A673 (cell line): ENCODE data around the gene TENM4. TPM values are rescaled to one million over a fixed set of nuclear protein-coding genes. Genes with fewer than 3 reads are reported as not detected.

Experiments used
- BruUV-seq: library from RNA; stranded (reverse); fragments of 400-500 nt; replicated peaks from 2 replicates; lab custom pipeline; 2021; lab: Mats Ljungman, UMichigan
- CTCF ChIA-PET: fragments of 300-600 bp; sonication (Branson Sonifier 250); formaldehyde crosslinking; loops from one replicate; lab custom pipeline; 2022; ENCODE audit warnings: antibody characterized with exemption; lab: Charles Lee
- POLR2A ChIA-PET: fragments of 300-600 bp; sonication (Branson Sonifier 250); formaldehyde crosslinking; loops from one replicate; lab custom pipeline; 2022; ENCODE audit warnings: antibody characterized with exemption; ENCODE audit not compliant: low non-redundant PET; lab: Charles Lee
- DNase-seq: peaks from one replicate; pipeline ENCODE4 v3.0.0-alpha.2; 2015; ENCODE audit warnings: low spot score
- H3K27ac ChIP-seq: fragments of 200-600 bp; sonication (generic); 2 replicates; pipeline ENCODE4 v1.5.1; 2016; ENCODE audit warnings: mixed run types, low read depth, mild to moderate bottlenecking, mixed read lengths, antibody characterized with exemption, low read length; ENCODE audit not compliant: poor library complexity, severe bottlenecking
- H3K27me3 ChIP-seq: fragments of 200-600 bp; sonication (generic); replicated peaks from 2 replicates; pipeline ENCODE4 v1.6.1; 2017; ENCODE audit warnings: mixed run types, low read depth, mild to moderate bottlenecking, mixed read lengths, antibody characterized with exemption, low read length; ENCODE audit not compliant: insufficient read depth, poor library complexity
- H3K36me3 ChIP-seq: fragments of 200-600 bp; sonication (generic); 2 replicates; pipeline ENCODE4 v1.6.1; 2016; ENCODE audit warnings: mixed run types, mild to moderate bottlenecking, mixed read lengths, antibody characterized with exemption, low read length; ENCODE audit not compliant: insufficient read depth, poor library complexity, severe bottlenecking
- H3K4me1 ChIP-seq: fragments of 200-600 bp; sonication (generic); 2 replicates; pipeline ENCODE4 v1.6.1; 2017; ENCODE audit warnings: mixed run types, mild to moderate bottlenecking, mixed read lengths, antibody characterized with exemption, low read length; ENCODE audit not compliant: insufficient read depth, poor library complexity, severe bottlenecking
- H3K4me3 ChIP-seq: fragments of 200-600 bp; sonication (generic); 2 replicates; pipeline ENCODE4 v1.5.1; 2016; ENCODE audit warnings: low read depth, mixed run types, mild to moderate bottlenecking, mixed read lengths, low read length; ENCODE audit not compliant: poor library complexity, severe bottlenecking
- H3K9me3 ChIP-seq: fragments of 200-600 bp; sonication (generic); 2 replicates; pipeline ENCODE4 v1.6.1; 2016; ENCODE audit warnings: mixed run types, low read depth, mild to moderate bottlenecking, mixed read lengths, antibody characterized with exemption, low read length; ENCODE audit not compliant: poor library complexity, severe bottlenecking
- EZH2 ChIP-seq: fragments of 200-600 bp; sonication (generic); IDR thresholded peaks from 2 replicates; pipeline ENCODE4 v1.6.1; 2017; ENCODE audit warnings: borderline replicate concordance, low read depth, mild to moderate bottlenecking, mixed read lengths, antibody characterized with exemption, low read length; ENCODE audit not compliant: poor library complexity, severe bottlenecking
- intact Hi-C: fragments of 100-400 bp; cut with micrococcal nuclease; formaldehyde crosslinking; loops from one replicate; pipeline ENCODE4 v1.10.0; 2022; ENCODE audit not compliant: unreplicated experiment
- total RNA-seq: library from RNA; stranded (reverse); gene quantifications from 2 replicates; pipeline ENCODE4 v1.2.3, GENCODE V29; 2021
- TF ChIP-seq, protein P1 (sequence below): fragments of 300-800, 200-600 bp; sonication (generic); conservative IDR thresholded peaks from 2 replicates; pipeline ENCODE4 v1.5.1; 2017; ENCODE audit warnings: low read depth, mild to moderate bottlenecking, antibody characterized with exemption, low read length, moderate library complexity, mixed read lengths

TENM4 gene
- total RNA-seq, 1 experiment from 2014 or later = 0.11 TPM

DNA sequence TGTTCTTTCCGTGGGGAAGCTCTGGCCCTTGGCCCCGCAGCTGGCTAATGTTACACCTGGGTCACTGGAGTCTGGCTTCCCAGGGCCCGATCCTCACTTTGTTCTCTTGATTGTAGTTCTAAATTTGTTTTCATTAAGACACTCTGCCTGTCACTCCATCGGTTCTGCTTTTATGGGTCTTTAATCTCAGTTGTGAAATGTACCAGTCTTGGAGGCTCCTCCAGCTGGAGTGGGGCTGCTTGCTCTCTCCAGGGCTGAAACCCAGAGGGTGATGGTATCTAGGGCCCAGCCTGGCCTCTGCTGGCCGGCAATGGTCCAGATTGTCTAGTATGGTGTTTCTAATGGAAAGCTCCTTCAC is 352.9 kb downstream of the TENM4 start:
- no peaks in the 10 kb centered on the region for H3K9me3 ChIP-seq
- intact Hi-C loops = no loop called here
- no peak for TF ChIP-seq EZH2
- CTCF ChIA-PET = interaction anchor here (1.9 kb wide), 1 partner anchor 12 kb away, joined by 6 read pairs; no protein-coding TSS in a partner anchor
- no peak overlapping the region for H3K4me3 ChIP-seq
- no TSS peak for BruUV-seq
- no peaks in the 10 kb centered on the region for H3K27me3 ChIP-seq
- POLR2A ChIA-PET = no interaction called here
- no peaks in the 10 kb centered on the region for H3K4me1 ChIP-seq
- H3K36me3 ChIP-seq = no peaks in the 10 kb centered on the region
- no peak overlapping the region for H3K27ac ChIP-seq
- no peak for DNase-seq

DNA sequence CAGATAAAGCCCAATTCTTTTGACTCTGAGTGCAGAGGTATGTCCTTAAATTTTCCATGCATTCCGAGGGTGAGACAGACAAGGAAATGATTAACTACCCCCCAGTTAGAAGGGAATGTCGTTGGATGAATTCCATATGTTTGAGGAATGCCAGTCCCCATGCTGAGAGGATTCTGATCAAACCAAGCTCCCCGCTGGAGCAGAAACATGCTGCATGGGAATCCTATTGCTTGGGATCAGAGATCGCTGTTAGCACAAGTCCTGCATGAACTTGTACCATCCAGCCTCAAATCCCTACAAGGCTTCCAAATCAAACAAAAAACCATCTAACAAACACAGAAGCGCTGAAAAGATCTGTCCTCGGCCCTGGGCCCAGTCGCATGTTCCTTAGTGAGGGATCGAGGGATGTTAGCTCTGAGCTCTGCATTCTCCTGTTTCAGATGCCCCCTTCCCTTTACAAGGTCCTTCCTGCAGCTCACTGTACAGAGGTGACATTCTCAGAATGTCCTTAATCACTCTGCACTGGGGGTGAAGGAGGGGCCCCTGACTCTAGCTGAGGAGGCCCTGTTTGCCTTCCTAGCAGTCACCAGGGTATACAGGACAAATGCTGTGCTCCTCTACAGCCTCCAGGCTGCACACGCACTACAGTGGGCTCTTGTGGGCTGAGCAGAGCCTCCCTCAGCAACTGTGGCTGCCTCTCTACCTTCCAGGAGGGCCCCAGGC is 353.4 kb downstream of the TENM4 start:
- Histone ChIP-seq H3K9me3 (no peaks in the 10 kb centered on the region), H3K27ac (no peak overlapping the region), H3K4me3 (no peak overlapping the region), H3K36me3 (no peaks in the 10 kb centered on the region), H3K27me3 (no peaks in the 10 kb centered on the region), H3K4me1 (no peaks in the 10 kb centered on the region)
- intact Hi-C loops = no loop called here
- no TSS peak for BruUV-seq
- peak; percentile 56 for DNase-seq
- POLR2A ChIA-PET = no interaction called here
- CTCF ChIA-PET = interaction anchor here (1.9 kb wide), 1 partner anchor 13 kb away, joined by 6 read pairs; no protein-coding TSS in a partner anchor
- TF ChIP-seq EZH2 = no peak
- TF ChIP-seq, protein P1, sequence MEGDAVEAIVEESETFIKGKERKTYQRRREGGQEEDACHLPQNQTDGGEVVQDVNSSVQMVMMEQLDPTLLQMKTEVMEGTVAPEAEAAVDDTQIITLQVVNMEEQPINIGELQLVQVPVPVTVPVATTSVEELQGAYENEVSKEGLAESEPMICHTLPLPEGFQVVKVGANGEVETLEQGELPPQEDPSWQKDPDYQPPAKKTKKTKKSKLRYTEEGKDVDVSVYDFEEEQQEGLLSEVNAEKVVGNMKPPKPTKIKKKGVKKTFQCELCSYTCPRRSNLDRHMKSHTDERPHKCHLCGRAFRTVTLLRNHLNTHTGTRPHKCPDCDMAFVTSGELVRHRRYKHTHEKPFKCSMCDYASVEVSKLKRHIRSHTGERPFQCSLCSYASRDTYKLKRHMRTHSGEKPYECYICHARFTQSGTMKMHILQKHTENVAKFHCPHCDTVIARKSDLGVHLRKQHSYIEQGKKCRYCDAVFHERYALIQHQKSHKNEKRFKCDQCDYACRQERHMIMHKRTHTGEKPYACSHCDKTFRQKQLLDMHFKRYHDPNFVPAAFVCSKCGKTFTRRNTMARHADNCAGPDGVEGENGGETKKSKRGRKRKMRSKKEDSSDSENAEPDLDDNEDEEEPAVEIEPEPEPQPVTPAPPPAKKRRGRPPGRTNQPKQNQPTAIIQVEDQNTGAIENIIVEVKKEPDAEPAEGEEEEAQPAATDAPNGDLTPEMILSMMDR = no peak

DNA sequence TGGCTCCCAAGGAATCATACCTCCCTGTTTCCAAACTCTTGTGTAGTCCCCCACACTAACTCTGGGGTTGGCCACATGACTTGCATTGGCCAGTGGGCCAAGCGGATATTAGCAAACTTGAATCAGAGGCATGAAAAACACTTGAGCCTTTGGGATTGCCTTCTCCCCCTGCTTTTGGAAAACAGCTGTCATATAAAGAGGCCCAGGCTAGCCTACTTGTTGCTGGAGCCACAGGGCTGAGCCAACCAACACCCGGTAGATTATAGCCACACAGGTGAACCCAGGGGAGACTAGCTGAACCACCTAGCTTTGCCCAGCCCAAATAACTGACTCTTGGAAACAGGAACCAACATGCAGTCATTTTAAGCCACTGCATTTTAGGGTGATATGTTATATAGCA is 354.8 kb downstream of the TENM4 start:
- DNase-seq = no peak
- BruUV-seq = no TSS peak
- H3K4me3 ChIP-seq = no peak overlapping the region
- H3K4me1 ChIP-seq = no peaks in the 10 kb centered on the region
- no peaks in the 10 kb centered on the region for H3K27me3 ChIP-seq
- H3K9me3 ChIP-seq = no peaks in the 10 kb centered on the region
- H3K27ac ChIP-seq = no peak overlapping the region
- ChIA-PET CTCF (no interaction called here), POLR2A (no interaction called here)
- TF ChIP-seq, protein P1 = no peak
- TF ChIP-seq EZH2 = no peak
- intact Hi-C loops = no loop called here
- H3K36me3 ChIP-seq = no peaks in the 10 kb centered on the region

DNA sequence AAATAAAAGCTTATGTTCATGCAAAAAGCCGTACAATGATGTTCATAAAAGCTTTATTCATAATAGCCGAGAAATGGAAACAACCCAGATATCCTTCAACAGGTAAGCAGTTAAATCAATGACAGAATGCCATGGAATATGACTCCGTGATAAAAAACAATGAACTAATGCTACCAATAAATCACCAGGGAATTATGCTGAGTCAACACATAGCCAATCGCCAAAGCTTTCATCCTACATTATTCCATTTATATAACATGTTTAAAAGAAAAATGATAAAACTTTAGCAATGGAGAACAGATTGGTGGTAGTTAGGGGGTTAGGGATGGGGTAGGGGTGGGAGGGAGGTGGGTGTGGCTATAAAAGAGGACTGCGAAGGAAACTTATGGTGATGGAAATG is 356.4 kb downstream of the TENM4 start:
- H3K27ac ChIP-seq = no peak overlapping the region
- no peak overlapping the region for H3K4me3 ChIP-seq
- no peaks in the 10 kb centered on the region for H3K4me1 ChIP-seq
- intact Hi-C loops = no loop called here
- H3K9me3 ChIP-seq = no peaks in the 10 kb centered on the region
- H3K27me3 ChIP-seq = no peaks in the 10 kb centered on the region
- TF ChIP-seq, protein P1 = no peak
- TF ChIP-seq EZH2 = no peak
- H3K36me3 ChIP-seq = no peaks in the 10 kb centered on the region
- no TSS peak for BruUV-seq
- POLR2A ChIA-PET = no interaction called here
- DNase-seq = no peak
- CTCF ChIA-PET = no interaction called here
